ENCODE measurements around the gene FOLR3. TPM values are rescaled to one million over a fixed set of nuclear protein-coding genes. Genes with fewer than 3 reads are reported as not detected.

FOLR3 gene
- total and polyA plus RNA-seq, 9 of the 15 experiments (the other 6 are each of a cell fraction or from before 2014, with no cell fraction given), result not detected

DNA sequence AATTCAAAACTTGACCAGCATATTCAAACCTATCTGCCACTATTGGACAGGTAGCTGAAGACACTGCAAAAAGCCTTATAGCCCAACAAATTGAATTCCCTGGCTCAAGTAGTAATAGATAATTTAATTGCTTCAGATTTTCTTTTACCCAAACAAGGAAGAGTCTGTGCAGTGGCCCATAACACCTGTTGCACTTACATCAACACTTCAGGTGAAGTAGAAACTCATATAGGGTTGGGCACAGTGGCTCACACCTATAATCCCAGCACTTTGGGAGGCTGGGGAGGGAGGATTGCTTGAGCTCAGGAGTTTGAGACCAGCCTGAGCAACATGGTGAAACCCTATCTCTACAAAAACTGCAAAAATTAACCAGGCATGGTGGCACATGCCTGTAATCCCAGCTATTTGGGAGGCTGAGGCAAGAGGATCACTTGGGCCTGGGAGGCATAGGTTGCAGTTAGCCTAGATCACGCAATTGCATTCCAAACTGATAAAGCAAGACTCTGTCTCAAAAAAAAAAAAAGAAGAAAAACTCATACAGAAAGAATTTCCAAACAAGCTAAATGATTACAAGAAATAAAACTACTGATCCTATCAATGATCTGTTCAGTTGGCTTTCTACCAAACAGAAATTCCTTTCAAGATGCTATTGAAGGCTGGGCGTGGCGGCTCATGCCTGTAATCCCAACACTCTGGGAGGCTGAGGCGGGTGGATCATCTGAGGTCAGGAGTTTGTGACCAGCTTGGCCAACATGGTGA is 9.5 kb downstream of the FOLR3 start:
- no peaks in the 10 kb centered on the region for H3K79me2 ChIP-seq (ENCODE audit: control insufficient read depth, insufficient read depth, low read length)
- no peaks in the 10 kb centered on the region for H3K36me3 ChIP-seq (ENCODE audit: control insufficient read depth, insufficient read depth, low read length)
- in situ Hi-C loops (cut with MboI) (no loop called here), intact Hi-C loops (cut with micrococcal nuclease) (loop anchor here (2.0 kb wide), 2 partner anchors 54 to 120 kb away; no protein-coding TSS in a partner anchor)
- ChIA-PET POLR2A (interaction anchor here (1.0 kb wide), 1 partner anchor 52 kb away, joined by 4 read pairs; no protein-coding TSS in a partner anchor), CTCF (ENCODE audit: low intra/inter-chr PET ratio) (interaction anchor here (0.6 to 1.4 kb wide), 4 partner anchors 54 to 289 kb away, joined by 3 to 9 read pairs (median 6); no protein-coding TSS in a partner anchor)
- H2AFZ ChIP-seq (ENCODE audit: low read depth, low read length), result no peak overlapping the region
- H3K4me1 ChIP-seq (replicated peaks in 1 of 2; ENCODE audit: control insufficient read depth in 2 of 2, insufficient read depth in 2 of 2, low read length in 2 of 2), result peaks cover 0 to 3% of the 10 kb centered on the region in 2 experiments; a peak in 1 of 5 replicates
- no peaks in the 10 kb centered on the region for H3K9me1 ChIP-seq (ENCODE audit: control insufficient read depth, insufficient read depth, low read length)
- no peaks in the 10 kb centered on the region for H3K9me3 ChIP-seq (replicated peaks; ENCODE audit: control insufficient read depth, insufficient read depth, low read depth, low read length)
- WGBS (ENCODE audit: insufficient coverage, low coverage, missing lambda C conversion rate), result 62% methylated on average over 4 of the region's 4 CpGs
- H3K4me3 ChIP-seq, result no peak overlapping the region
- no peak overlapping the region for H3K27ac ChIP-seq (ENCODE audit: extremely low read depth, low read depth, low read length)
- no peak overlapping the region for H3K4me2 ChIP-seq (ENCODE audit: insufficient read depth, low read length)
- no peak overlapping the region for H3K9ac ChIP-seq (ENCODE audit: insufficient read depth in 1 of 2, low read depth in 2 of 2, low read length in 2 of 2)
- no TSS peak for BruUV-seq (replicated peaks)
- H4K20me1 ChIP-seq (replicated peaks; ENCODE audit: control insufficient read depth, insufficient read depth, low read length), result no peaks in the 10 kb centered on the region
- FAIRE-seq, result no peak
- TF ChIP-seq, protein P1, sequence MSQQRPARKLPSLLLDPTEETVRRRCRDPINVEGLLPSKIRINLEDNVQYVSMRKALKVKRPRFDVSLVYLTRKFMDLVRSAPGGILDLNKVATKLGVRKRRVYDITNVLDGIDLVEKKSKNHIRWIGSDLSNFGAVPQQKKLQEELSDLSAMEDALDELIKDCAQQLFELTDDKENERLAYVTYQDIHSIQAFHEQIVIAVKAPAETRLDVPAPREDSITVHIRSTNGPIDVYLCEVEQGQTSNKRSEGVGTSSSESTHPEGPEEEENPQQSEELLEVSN (IDR thresholded peaks at IDR 0.05; ENCODE audit: borderline replicate concordance in 1 of 2, extremely low read depth in 1 of 2, insufficient read depth in 1 of 2, insufficient read length in 1 of 2, low read depth in 1 of 2, low read length in 1 of 2, poor library complexity in 1 of 2, severe bottlenecking in 1 of 2), result no peak
- no peak for TF ChIP-seq COPS2 (conservative IDR thresholded peaks at IDR 0.05)
- TF ChIP-seq CREB1 (IDR thresholded peaks at IDR 0.05), result no peak
- TF ChIP-seq CREB1 (CRISPR knock-in tag; IDR thresholded peaks at IDR 0.05), result no peak
- TF ChIP-seq, protein P2, sequence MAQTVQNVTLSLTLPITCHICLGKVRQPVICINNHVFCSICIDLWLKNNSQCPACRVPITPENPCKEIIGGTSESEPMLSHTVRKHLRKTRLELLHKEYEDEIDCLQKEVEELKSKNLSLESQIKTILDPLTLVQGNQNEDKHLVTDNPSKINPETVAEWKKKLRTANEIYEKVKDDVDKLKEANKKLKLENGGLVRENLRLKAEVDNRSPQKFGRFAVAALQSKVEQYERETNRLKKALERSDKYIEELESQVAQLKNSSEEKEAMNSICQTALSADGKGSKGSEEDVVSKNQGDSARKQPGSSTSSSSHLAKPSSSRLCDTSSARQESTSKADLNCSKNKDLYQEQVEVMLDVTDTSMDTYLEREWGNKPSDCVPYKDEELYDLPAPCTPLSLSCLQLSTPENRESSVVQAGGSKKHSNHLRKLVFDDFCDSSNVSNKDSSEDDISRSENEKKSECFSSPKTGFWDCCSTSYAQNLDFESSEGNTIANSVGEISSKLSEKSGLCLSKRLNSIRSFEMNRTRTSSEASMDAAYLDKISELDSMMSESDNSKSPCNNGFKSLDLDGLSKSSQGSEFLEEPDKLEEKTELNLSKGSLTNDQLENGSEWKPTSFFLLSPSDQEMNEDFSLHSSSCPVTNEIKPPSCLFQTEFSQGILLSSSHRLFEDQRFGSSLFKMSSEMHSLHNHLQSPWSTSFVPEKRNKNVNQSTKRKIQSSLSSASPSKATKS (CRISPR knock-in tag; IDR thresholded peaks at IDR 0.05), result no peak
- TF ChIP-seq ZNF668 (CRISPR knock-in tag; IDR thresholded peaks at IDR 0.05), result no peak
- TF ChIP-seq, protein P3, sequence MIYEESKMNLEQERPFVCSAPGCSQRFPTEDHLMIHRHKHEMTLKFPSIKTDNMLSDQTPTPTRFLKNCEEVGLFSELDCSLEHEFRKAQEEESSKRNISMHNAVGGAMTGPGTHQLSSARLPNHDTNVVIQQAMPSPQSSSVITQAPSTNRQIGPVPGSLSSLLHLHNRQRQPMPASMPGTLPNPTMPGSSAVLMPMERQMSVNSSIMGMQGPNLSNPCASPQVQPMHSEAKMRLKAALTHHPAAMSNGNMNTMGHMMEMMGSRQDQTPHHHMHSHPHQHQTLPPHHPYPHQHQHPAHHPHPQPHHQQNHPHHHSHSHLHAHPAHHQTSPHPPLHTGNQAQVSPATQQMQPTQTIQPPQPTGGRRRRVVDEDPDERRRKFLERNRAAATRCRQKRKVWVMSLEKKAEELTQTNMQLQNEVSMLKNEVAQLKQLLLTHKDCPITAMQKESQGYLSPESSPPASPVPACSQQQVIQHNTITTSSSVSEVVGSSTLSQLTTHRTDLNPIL (CRISPR knock-in tag; IDR thresholded peaks at IDR 0.05), result no peak
- TF ChIP-seq MXI1 (IDR thresholded peaks at IDR 0.05; ENCODE audit: low read depth, low read length), result no peak
- no peak for TF ChIP-seq CC2D1A (IDR thresholded peaks at IDR 0.05)
- TF ChIP-seq CBX8 (IDR thresholded peaks at IDR 0.05; ENCODE audit: borderline replicate concordance, extremely low read depth, low read depth, low read length, poor library complexity, severe bottlenecking), result no peak
- TF ChIP-seq PHTF2 (CRISPR knock-in tag; IDR thresholded peaks at IDR 0.05), result no peak
- TF ChIP-seq, protein P4, sequence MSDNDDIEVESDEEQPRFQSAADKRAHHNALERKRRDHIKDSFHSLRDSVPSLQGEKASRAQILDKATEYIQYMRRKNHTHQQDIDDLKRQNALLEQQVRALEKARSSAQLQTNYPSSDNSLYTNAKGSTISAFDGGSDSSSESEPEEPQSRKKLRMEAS (CRISPR knock-in tag; IDR thresholded peaks at IDR 0.05), result no peak
- no peak for TF ChIP-seq ZNF507 (tag; conservative IDR thresholded peaks at IDR 0.05)
- no peak for TF ChIP-seq FOXP1 (CRISPR knock-in tag; IDR thresholded peaks at IDR 0.05)
- no peaks in the 10 kb centered on the region for H3K27me3 ChIP-seq (ENCODE audit: control insufficient read depth in 2 of 2, insufficient read depth in 2 of 2, low read length in 2 of 2)
- no peak for ATAC-seq
- no peak for DNase-seq (ENCODE audit: extremely low read depth in 1 of 4, low spot score in 3 of 4)
